ENCODE measurements around the gene PUSL1. TPM values are rescaled to one million over a fixed set of nuclear protein-coding genes. Genes with fewer than 3 reads are reported as not detected.

PUSL1 gene
- total and polyA plus RNA-seq, 2 of the 13 experiments (the other 11 are each of a cell fraction or from before 2014, with no cell fraction given), result 8.3 to 22.2 TPM

- TF ChIP-seq, protein P1, sequence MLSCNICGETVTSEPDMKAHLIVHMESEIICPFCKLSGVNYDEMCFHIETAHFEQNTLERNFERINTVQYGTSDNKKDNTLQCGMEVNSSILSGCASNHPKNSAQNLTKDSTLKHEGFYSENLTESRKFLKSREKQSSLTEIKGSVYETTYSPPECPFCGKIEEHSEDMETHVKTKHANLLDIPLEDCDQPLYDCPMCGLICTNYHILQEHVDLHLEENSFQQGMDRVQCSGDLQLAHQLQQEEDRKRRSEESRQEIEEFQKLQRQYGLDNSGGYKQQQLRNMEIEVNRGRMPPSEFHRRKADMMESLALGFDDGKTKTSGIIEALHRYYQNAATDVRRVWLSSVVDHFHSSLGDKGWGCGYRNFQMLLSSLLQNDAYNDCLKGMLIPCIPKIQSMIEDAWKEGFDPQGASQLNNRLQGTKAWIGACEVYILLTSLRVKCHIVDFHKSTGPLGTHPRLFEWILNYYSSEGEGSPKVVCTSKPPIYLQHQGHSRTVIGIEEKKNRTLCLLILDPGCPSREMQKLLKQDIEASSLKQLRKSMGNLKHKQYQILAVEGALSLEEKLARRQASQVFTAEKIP (CRISPR knock-in tag; IDR thresholded peaks at IDR 0.05; ENCODE audit: borderline replicate concordance), result no peak
- TF ChIP-seq ATF7 (IDR thresholded peaks at IDR 0.05), result no peak
- TF ChIP-seq ATF7 (CRISPR knock-in tag; IDR thresholded peaks at IDR 0.05), result 0 out of 2 replicates have a peak, but pooled peaks have one; percentile 40
- 0 out of 2 replicates have a peak, but pooled peaks have one; percentile 10 for TF ChIP-seq NCOA2 (CRISPR knock-in tag; IDR thresholded peaks at IDR 0.05)
- TF ChIP-seq FOXP4 (CRISPR knock-in tag; IDR thresholded peaks at IDR 0.05), result 0 out of 2 replicates have a peak, but pooled peaks have one; percentile 26
- TF ChIP-seq IRF9 (CRISPR knock-in tag; IDR thresholded peaks at IDR 0.05; ENCODE audit: borderline replicate concordance), result peak; percentile 51; the same call in 1 of the 2 replicates
- peak; percentile 39 for TF ChIP-seq ASH2L (IDR thresholded peaks at IDR 0.05; ENCODE audit: insufficient read length, low read depth, low read length)
- TF ChIP-seq HDAC1 (CRISPR knock-in tag; IDR thresholded peaks at IDR 0.05), result peak; percentile 72
- TF ChIP-seq, protein P2, sequence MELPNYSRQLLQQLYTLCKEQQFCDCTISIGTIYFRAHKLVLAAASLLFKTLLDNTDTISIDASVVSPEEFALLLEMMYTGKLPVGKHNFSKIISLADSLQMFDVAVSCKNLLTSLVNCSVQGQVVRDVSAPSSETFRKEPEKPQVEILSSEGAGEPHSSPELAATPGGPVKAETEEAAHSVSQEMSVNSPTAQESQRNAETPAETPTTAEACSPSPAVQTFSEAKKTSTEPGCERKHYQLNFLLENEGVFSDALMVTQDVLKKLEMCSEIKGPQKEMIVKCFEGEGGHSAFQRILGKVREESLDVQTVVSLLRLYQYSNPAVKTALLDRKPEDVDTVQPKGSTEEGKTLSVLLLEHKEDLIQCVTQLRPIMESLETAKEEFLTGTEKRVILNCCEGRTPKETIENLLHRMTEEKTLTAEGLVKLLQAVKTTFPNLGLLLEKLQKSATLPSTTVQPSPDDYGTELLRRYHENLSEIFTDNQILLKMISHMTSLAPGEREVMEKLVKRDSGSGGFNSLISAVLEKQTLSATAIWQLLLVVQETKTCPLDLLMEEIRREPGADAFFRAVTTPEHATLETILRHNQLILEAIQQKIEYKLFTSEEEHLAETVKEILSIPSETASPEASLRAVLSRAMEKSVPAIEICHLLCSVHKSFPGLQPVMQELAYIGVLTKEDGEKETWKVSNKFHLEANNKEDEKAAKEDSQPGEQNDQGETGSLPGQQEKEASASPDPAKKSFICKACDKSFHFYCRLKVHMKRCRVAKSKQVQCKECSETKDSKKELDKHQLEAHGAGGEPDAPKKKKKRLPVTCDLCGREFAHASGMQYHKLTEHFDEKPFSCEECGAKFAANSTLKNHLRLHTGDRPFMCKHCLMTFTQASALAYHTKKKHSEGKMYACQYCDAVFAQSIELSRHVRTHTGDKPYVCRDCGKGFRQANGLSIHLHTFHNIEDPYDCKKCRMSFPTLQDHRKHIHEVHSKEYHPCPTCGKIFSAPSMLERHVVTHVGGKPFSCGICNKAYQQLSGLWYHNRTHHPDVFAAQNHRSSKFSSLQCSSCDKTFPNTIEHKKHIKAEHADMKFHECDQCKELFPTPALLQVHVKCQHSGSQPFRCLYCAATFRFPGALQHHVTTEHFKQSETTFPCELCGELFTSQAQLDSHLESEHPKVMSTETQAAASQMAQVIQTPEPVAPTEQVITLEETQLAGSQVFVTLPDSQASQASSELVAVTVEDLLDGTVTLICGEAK (IDR thresholded peaks at IDR 0.05), result peak; percentile 63
- TF ChIP-seq, protein P2 (CRISPR knock-in tag; IDR thresholded peaks at IDR 0.05), result no peak; the same call in none of the 2 replicates
- TF ChIP-seq ZNF234 (CRISPR knock-in tag; conservative IDR thresholded peaks at IDR 0.05), result peak; percentile 74; the same call in 1 of the 2 replicates
- peak; percentile 82 for TF ChIP-seq ZNF501 (CRISPR knock-in tag; IDR thresholded peaks at IDR 0.05)
- TF ChIP-seq MXD4 (CRISPR knock-in tag; IDR thresholded peaks at IDR 0.05), result peak; percentile 48; the same call in 1 of the 2 replicates
Measured at GRCh38 chr1:1324524-1325287, 16.3 kb downstream of the PUSL1 start, which contains the start of the genes CPTP and INTS11 (continued).

All from HepG2 (cell line).